ENCODE data around the gene LCE2D. TPM values are rescaled to one million over a fixed set of nuclear protein-coding genes. Genes with fewer than 3 reads are reported as not detected.

Gene LCE2D
- total and polyA plus RNA-seq, 2 of the 4 experiments (the other 2 are of a cell fraction), result not detected

DNA sequence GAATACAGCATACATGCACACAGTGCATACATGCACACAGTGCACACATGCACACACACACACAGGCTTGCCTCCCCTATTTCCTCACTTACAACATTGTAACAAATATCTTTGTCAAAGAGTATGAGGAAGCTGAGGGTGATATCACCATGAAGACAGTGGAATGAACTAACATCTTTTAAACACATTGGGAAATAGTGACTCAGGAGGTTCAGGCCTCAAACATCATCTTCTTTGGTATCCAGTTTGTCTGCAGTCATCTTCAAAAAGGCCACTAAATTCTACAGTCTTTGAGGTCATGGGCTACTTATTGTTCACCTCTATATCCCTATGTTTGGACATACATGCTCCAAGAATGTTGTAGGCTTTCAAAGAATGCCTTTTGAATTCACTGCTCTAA lies 20.7 kb downstream of the LCE2D start:
- Histone ChIP-seq H3K9me3 (ENCODE audit: control insufficient read depth, insufficient read depth, low read length) (no peaks in the 10 kb centered on the region), H4K5ac (ENCODE audit: low read depth, low read length) (no peak overlapping the region), H3K27me3 (ENCODE audit: control insufficient read depth, insufficient read depth, low read length) (no peaks in the 10 kb centered on the region; the same call in 1 of the 2 replicates), H3K4me1 (ENCODE audit: control insufficient read depth, insufficient read depth, low read length) (no peaks in the 10 kb centered on the region), H3K18ac (ENCODE audit: low read depth, low read length) (no peak overlapping the region), H3K27ac (ENCODE audit: insufficient read depth, low read length) (no peak overlapping the region), H3K36me3 (ENCODE audit: control insufficient read depth, insufficient read depth, low read length) (no peaks in the 10 kb centered on the region), H3K14ac (replicated peaks; ENCODE audit: low read depth, low read length) (no peak overlapping the region), H2BK120ac (ENCODE audit: low read depth, low read length) (no peak overlapping the region), H4K91ac (ENCODE audit: insufficient read depth, low read depth, low read length) (no peak overlapping the region), H3K4me2 (ENCODE audit: low read depth, low read length) (no peak overlapping the region), H3K23ac (ENCODE audit: low read depth, low read length) (no peak overlapping the region), H3K9ac (ENCODE audit: low read depth, low read length) (no peak overlapping the region), H2AK5ac (ENCODE audit: low read depth, low read length) (no peak overlapping the region), H2AK9ac (replicated peaks; ENCODE audit: low read depth, low read length, poor library complexity) (no peak overlapping the region), H3K79me1 (ENCODE audit: low read depth in 1 of 2, low read length in 2 of 2) (no peaks in the 10 kb centered on the region), H3K4me3 (ENCODE audit: insufficient read depth, low read depth, low read length) (no peak overlapping the region), H2BK20ac (ENCODE audit: low read depth, low read length) (no peak overlapping the region), H2BK15ac (ENCODE audit: low read depth, low read length) (no peak overlapping the region), H2BK5ac (ENCODE audit: low read depth, low read length, poor library complexity, severe bottlenecking) (no peak overlapping the region), H4K8ac (ENCODE audit: low read depth in 2 of 2, low read length in 2 of 2) (no peak overlapping the region), H3K9me1 (ENCODE audit: insufficient read depth, low read length) (no peaks in the 10 kb centered on the region), H3K56ac (ENCODE audit: extremely low read depth, insufficient read depth, low read length) (no peak overlapping the region), H2AFZ (replicated peaks; ENCODE audit: low read length, poor library complexity) (no peak overlapping the region), H3K4ac (ENCODE audit: low read depth, low read length) (no peak overlapping the region), H4K20me1 (ENCODE audit: insufficient read depth, low read length) (no peaks in the 10 kb centered on the region)
- ATAC-seq (ENCODE audit: low read depth) (no peak), DNase-seq (no peak)
- intact Hi-C loops (cut with micrococcal nuclease), result no loop called here
- CTCF ChIA-PET, result no interaction called here
- POLR2A ChIA-PET (ENCODE audit: unreplicated experiment), result no interaction called here
- dilution Hi-C loops (cut with HindIII; ENCODE audit: low sequenced_read_pairs, unreplicated experiment), result no loop called here
- in situ Hi-C loops (cut with MboI; ENCODE audit: low sequenced_read_pairs), result no loop called here
- TF ChIP-seq FOS (IDR thresholded peaks at IDR 0.05; ENCODE audit: low read depth, low read length), result no peak
- TF ChIP-seq POLR2A (IDR thresholded peaks at IDR 0.05; ENCODE audit: low read depth, low read length), result no peak
- no peak for TF ChIP-seq MAFK (IDR thresholded peaks at IDR 0.05; ENCODE audit: low read depth, low read length)
- TF ChIP-seq SMC3 (IDR thresholded peaks at IDR 0.05; ENCODE audit: low read depth, low read length), result no peak
- no peak for TF ChIP-seq NFE2L2 (IDR thresholded peaks at IDR 0.05; ENCODE audit: low read depth, low read length)
- no peak for TF ChIP-seq BHLHE40 (IDR thresholded peaks at IDR 0.05; ENCODE audit: low read depth, low read length)
- TF ChIP-seq, protein P1, sequence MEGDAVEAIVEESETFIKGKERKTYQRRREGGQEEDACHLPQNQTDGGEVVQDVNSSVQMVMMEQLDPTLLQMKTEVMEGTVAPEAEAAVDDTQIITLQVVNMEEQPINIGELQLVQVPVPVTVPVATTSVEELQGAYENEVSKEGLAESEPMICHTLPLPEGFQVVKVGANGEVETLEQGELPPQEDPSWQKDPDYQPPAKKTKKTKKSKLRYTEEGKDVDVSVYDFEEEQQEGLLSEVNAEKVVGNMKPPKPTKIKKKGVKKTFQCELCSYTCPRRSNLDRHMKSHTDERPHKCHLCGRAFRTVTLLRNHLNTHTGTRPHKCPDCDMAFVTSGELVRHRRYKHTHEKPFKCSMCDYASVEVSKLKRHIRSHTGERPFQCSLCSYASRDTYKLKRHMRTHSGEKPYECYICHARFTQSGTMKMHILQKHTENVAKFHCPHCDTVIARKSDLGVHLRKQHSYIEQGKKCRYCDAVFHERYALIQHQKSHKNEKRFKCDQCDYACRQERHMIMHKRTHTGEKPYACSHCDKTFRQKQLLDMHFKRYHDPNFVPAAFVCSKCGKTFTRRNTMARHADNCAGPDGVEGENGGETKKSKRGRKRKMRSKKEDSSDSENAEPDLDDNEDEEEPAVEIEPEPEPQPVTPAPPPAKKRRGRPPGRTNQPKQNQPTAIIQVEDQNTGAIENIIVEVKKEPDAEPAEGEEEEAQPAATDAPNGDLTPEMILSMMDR (conservative IDR thresholded peaks at IDR 0.05; ENCODE audit: low read depth, low read length), result no peak
- TF ChIP-seq, protein P2, sequence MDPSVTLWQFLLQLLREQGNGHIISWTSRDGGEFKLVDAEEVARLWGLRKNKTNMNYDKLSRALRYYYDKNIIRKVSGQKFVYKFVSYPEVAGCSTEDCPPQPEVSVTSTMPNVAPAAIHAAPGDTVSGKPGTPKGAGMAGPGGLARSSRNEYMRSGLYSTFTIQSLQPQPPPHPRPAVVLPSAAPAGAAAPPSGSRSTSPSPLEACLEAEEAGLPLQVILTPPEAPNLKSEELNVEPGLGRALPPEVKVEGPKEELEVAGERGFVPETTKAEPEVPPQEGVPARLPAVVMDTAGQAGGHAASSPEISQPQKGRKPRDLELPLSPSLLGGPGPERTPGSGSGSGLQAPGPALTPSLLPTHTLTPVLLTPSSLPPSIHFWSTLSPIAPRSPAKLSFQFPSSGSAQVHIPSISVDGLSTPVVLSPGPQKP (IDR thresholded peaks at IDR 0.05; ENCODE audit: borderline replicate concordance, low read depth, low read length), result no peak
- no peak for TF ChIP-seq MAZ (IDR thresholded peaks at IDR 0.05; ENCODE audit: borderline replicate concordance, low read depth, low read length)
- TF ChIP-seq CHD1 (IDR thresholded peaks at IDR 0.05; ENCODE audit: low read depth, low read length), result no peak
- TF ChIP-seq, protein P3, sequence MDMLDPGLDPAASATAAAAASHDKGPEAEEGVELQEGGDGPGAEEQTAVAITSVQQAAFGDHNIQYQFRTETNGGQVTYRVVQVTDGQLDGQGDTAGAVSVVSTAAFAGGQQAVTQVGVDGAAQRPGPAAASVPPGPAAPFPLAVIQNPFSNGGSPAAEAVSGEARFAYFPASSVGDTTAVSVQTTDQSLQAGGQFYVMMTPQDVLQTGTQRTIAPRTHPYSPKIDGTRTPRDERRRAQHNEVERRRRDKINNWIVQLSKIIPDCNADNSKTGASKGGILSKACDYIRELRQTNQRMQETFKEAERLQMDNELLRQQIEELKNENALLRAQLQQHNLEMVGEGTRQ (IDR thresholded peaks at IDR 0.05; ENCODE audit: low read depth, low read length), result no peak
- TF ChIP-seq RCOR1 (IDR thresholded peaks at IDR 0.05; ENCODE audit: insufficient replicate concordance, low read length), result no peak
- no peak for TF ChIP-seq MXI1 (IDR thresholded peaks at IDR 0.05; ENCODE audit: borderline replicate concordance, low read depth, low read length)
- TF ChIP-seq RAD21 (IDR thresholded peaks at IDR 0.05; ENCODE audit: low read length), result no peak
- BruUV-seq (replicated peaks), result no TSS peak
